Measurements from ENCODE around the gene STRN.

GRCh38 chr2:36839976-36840617 is 126.2 kb downstream of the STRN start:
- TF ChIP-seq CTCF (IDR thresholded peaks at IDR 0.05) (no peak), ZFX (IDR thresholded peaks at IDR 0.05; ENCODE audit: borderline replicate concordance) (no peak)
